ENCODE data around the gene KIAA1671. TPM values are rescaled to one million over a fixed set of nuclear protein-coding genes. Genes with fewer than 3 reads are reported as not detected.
A peak's percentile ranks its signal among the peaks of the same experiment; 100 is the strongest.

KIAA1671 gene
- polyA plus RNA-seq, 10 donors: 18.9 to 40.3 (median 31.2) TPM

- DNase-seq: no peak
Measured at GRCh38 chr22:25007444-25008106, 55.1 kb downstream of the KIAA1671 start.

- no peak for DNase-seq
Measured at GRCh38 chr22:25008666-25009065, 56.1 kb downstream of the KIAA1671 start.

GRCh38 chr22:25012741-25013143 is 60.2 kb downstream of the KIAA1671 start:
- no peak for DNase-seq

GRCh38 chr22:25013607-25014006 is 61.1 kb downstream of the KIAA1671 start:
- peak in 1 of 3 donors; percentile 45 for DNase-seq

- no peak for DNase-seq
Measured at GRCh38 chr22:25014896-25015755, 62.6 kb downstream of the KIAA1671 start.

- DNase-seq: no peak
Measured at GRCh38 chr22:25016311-25016710, 63.8 kb downstream of the KIAA1671 start.

- DNase-seq: no peak
Measured at GRCh38 chr22:25018009-25018408, 65.5 kb downstream of the KIAA1671 start.

GRCh38 chr22:25019427-25020184 is 67.1 kb downstream of the KIAA1671 start:
- no peak for DNase-seq

GRCh38 chr22:25021409-25021808 is 68.9 kb downstream of the KIAA1671 start:
- no peak for DNase-seq

- no peak for DNase-seq
Measured at GRCh38 chr22:25021976-25022711, 69.6 kb downstream of the KIAA1671 start.

GRCh38 chr22:25023879-25024278 is 71.4 kb downstream of the KIAA1671 start:
- DNase-seq: no peak

- DNase-seq: no peak
Measured at GRCh38 chr22:25024895-25025294, 72.4 kb downstream of the KIAA1671 start.

- DNase-seq: peak; percentile 14 to 64 (median 21)
Measured at GRCh38 chr22:25025491-25026400, 73.2 kb downstream of the KIAA1671 start.

GRCh38 chr22:25027043-25027906 is 74.8 kb downstream of the KIAA1671 start:
- peak in 2 of 3 donors; percentile 32 to 61 for DNase-seq

- no peak for DNase-seq
Measured at GRCh38 chr22:25027959-25028840, 75.7 kb downstream of the KIAA1671 start.

- DNase-seq: no peak
Measured at GRCh38 chr22:25028841-25029141, 76.3 kb downstream of the KIAA1671 start.

- no peak for DNase-seq
Measured at GRCh38 chr22:25029181-25029580, 76.7 kb downstream of the KIAA1671 start.

GRCh38 chr22:25030636-25031035 is 78.1 kb downstream of the KIAA1671 start:
- DNase-seq: no peak

GRCh38 chr22:25032066-25032465 is 79.5 kb downstream of the KIAA1671 start:
- no peak for DNase-seq
